Measurements from ENCODE around the gene WDR5B.
A peak's percentile ranks its signal among the peaks of the same experiment; 100 is the strongest.
"Not testable (repeated sequence)": the region's sequence is repeated elsewhere in the genome, so short reads cannot be mapped to it uniquely, and the experiment has no call there.

The WDR5B gene

DNA sequence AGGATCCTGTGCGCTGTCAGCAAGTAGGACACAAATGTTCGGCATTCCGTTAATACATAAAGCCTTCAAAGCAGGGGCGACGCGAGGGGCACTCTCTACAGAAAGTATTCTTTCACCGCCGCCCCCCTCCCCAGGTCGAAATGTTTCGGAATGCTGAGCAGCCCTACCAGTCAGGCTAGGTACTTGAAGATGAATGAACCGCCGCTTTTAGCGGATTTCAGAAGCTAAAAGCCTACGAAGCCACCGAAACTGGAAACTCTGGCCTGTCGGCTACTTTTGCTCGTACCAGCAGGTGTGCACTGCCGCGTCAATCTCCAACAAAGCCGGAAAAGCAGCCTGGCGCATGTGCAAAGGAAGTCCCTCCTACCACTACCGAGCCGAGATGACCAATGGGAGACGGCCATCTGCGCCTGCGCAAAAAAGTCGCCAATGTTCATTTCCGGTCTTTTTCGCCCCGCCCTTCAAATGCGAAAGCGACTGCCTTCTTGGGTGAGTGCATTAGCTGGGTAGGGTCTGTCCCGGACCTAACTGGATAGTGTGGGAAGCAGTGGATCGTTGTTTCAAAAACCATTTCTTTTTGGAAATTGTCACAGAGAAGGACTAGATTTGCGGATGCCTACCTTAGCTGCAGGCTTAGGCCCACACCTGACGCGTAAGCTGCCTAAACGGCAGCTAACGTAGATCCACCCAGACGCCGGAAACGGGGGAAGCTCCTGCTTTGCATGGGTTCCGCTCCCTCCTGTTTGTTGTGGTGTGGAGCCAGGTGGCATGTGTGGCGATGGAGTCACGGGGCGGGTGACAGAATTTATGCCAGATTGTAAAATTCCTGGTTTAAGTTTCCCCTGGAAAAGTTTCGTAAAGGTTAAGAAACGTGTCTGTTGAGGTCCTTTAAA is at the start of gene WDR5B:
TSS of gene WDR5B (minus strand) at position 301 of the 893 bp plus-strand sequence. CDS start 534 bp downstream, outside the sequence.
- H3K27ac Mint-ChIP-seq: peak within 1 kb of the TSS; percentile 99
- H3K4me3 Mint-ChIP-seq: peak within 1 kb of the TSS; percentile 99
- H3K9me3 Mint-ChIP-seq: no peaks in the 10 kb centered on the region
- DNase-seq (peak; percentile 98 to 99), ATAC-seq (peak; percentile 93)
- no peaks in the 10 kb centered on the region for H3K27me3 Mint-ChIP-seq
- peaks cover 63% of the 10 kb centered on the region for H3K4me1 Mint-ChIP-seq

DNA sequence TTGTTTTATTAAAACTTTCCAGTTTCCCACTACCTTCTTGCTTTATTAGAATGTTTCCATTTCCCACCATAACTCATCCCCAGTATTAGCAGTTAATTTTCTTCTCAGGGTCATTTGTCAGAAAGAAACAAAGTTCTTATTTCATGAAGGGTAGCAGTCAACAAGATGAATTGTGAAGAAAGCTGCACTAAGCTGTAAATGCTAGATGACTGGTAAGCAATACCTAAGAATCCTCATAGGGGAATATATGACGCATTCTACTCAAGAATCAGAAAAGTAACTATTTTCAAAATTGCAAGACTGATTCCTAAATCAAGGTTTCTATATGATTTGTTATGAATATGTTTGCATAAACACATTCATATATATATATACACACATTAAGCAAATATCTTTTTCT is 48.8 kb upstream of the WDR5B start:
- DNase-seq (no peak), ATAC-seq (no peak)
- Mint-ChIP-seq H3K27ac (no peak overlapping the region), H3K9me3 (no peaks in the 10 kb centered on the region), H3K4me3 (no peak overlapping the region), H3K4me1 (peaks cover 29% of the 10 kb centered on the region), H3K27me3 (no peaks in the 10 kb centered on the region)

DNA sequence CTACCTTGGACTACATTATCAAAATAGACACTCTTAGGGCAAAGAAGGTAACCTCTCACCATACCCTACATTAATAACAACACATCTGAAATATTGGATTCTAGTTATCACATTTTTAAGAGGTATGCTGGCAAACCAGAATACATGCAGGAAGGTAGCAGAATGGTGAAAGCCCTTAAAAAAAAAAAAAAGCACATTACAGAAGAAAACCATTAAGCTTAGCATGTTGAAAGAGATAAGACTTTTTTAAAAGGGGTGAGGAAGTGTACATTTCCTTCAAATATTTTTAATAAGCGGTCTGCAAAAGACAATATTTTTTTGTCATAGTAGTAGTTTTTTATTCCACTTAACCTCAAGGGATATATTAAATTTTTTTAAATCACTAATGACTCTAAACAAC is 46.5 kb upstream of the WDR5B start:
- no peaks in the 10 kb centered on the region for H3K9me3 Mint-ChIP-seq
- DNase-seq (no peak), ATAC-seq (no peak)
- H3K4me1 Mint-ChIP-seq: peaks cover 11% of the 10 kb centered on the region
- no peak overlapping the region for H3K27ac Mint-ChIP-seq
- H3K27me3 Mint-ChIP-seq: no peaks in the 10 kb centered on the region
- no peak overlapping the region for H3K4me3 Mint-ChIP-seq

DNA sequence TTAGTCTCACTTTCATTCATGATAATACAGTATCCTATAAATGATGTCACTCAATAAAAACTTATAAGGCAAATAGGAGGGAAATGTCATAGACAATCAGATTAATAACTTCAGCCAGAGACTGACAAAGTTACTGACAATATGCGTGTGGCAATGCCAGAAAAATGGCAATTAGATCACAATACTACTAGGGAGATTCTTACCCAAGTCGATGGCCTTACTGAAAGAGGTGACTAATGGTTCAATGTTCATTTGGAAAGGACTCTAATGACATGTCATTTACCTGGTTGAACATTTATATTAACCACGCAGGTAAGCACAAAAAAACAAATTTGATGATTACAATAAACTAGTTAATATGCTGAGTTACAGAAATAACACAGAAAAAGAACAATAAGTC is 45.9 kb upstream of the WDR5B start:
- Mint-ChIP-seq H3K9me3 (no peaks in the 10 kb centered on the region), H3K4me3 (no peak overlapping the region), H3K27me3 (no peaks in the 10 kb centered on the region), H3K27ac (no peak overlapping the region), H3K4me1 (peaks cover 11% of the 10 kb centered on the region)
- no peak for DNase-seq
- no peak for ATAC-seq

DNA sequence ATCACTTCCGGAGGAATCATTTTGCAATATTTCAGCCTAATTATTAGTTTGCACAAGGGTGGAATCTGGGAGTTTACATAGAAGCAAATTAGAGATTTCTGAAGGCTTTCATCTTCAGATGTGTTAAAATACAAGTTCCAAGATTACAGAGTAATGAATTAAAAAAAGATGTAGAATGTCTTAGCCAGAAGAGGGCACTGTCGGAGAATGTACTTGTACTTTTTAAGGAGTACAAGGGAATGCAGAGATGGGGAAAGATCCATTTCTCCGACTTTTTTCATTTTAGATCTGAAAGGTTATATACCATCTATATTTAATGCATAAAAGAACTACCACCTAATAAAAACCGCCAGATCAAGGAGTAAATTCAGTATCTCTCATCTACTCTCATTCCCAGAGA is 43.1 kb upstream of the WDR5B start:
- peaks cover 11% of the 10 kb centered on the region for H3K4me1 Mint-ChIP-seq
- H3K27ac Mint-ChIP-seq: peak overlapping the region in 1 of 2 donors; percentile 81
- ATAC-seq (no peak), DNase-seq (no peak)
- H3K27me3 Mint-ChIP-seq: no peaks in the 10 kb centered on the region
- H3K9me3 Mint-ChIP-seq: no peaks in the 10 kb centered on the region
- H3K4me3 Mint-ChIP-seq: no peak overlapping the region

DNA sequence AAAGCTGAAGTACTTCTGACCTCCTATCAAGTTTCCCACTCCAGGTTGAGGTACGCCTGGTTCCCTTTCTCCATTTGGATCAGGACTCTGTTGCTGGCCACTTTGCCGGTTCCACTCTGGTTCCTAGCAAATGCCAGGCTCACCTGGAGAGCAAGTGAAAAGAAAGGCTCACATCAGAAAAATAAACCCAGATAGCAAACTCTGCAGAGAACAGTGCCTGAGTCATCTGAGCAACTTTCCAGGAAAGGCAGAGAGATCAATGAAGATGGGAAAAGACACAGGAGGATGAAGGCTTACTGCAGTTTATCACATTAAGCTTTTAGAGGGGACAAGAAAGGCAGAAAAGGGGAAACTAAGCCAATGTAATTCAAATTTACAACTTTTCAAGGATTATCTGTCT is 41.8 kb upstream of the WDR5B start:
- H3K27ac Mint-ChIP-seq: peak overlapping the region in 1 of 2 donors; percentile 82
- no peak overlapping the region for H3K4me3 Mint-ChIP-seq
- no peak for DNase-seq
- no peaks in the 10 kb centered on the region for H3K27me3 Mint-ChIP-seq
- H3K9me3 Mint-ChIP-seq: no peaks in the 10 kb centered on the region
- no peak for ATAC-seq
- H3K4me1 Mint-ChIP-seq: peaks cover 11% of the 10 kb centered on the region

DNA sequence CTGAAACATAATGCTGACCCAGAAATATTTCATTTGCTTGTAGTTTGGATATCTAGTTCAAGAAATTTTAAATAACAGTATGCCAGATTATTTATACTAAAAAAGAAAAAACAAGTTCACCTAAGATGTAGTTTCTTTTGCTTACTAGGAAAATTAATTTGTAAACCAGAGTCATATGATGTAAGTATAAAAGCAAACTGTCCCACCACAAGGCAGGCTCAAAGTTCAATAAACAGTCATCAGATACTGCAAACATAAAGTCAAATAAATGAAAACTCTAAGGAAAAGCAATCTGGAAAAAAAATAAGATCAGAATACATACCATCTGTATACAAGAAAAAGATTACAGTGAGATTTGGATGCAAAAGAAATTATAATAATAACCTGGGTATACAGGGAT is 40.2 kb upstream of the WDR5B start:
- H3K27ac Mint-ChIP-seq: no peak overlapping the region
- peaks cover 5% of the 10 kb centered on the region for H3K4me1 Mint-ChIP-seq
- H3K27me3 Mint-ChIP-seq: no peaks in the 10 kb centered on the region
- DNase-seq (no peak), ATAC-seq (no peak)
- H3K9me3 Mint-ChIP-seq: no peaks in the 10 kb centered on the region
- no peak overlapping the region for H3K4me3 Mint-ChIP-seq

DNA sequence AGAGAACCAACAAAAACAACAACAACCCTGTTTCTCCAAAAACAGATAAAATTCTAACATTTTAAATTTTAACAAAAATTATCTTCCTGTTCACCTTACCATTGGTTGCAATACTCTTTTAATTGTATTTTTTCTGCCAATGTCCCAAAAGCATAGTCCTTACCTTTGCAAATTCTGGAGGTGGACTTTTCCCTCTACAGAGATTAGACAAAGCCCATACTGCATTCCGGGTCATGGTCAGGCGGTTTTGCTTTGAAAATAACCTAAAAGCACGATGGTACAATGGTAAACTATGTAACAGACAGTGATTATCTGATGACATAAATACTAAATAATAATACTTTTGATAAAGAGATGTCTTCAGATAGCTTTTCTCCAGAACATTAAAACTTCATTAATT is 35.5 kb upstream of the WDR5B start:
- DNase-seq: no peak
- Mint-ChIP-seq H3K9me3 (no peaks in the 10 kb centered on the region), H3K4me1 (no peaks in the 10 kb centered on the region), H3K4me3 (no peak overlapping the region), H3K27ac (no peak overlapping the region), H3K27me3 (no peaks in the 10 kb centered on the region)
- no peak for ATAC-seq

DNA sequence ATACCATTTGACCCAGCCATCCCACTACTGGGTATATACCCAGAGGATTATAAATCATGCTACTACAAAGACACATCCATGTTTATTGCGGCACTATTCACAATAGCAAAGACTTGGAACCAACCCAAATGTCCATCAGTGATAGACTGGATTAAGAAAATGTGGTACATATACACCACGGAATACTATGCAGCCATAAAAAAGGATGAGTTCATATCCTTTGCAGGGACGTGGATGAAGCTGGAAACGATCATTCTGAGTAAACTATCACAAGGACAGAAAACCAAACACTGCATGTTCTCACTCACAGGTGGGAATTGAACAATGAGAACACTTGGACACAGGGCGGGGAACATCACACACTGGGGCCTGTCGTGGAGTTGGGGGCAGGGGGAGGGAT is 32.4 kb upstream of the WDR5B start:
- H3K4me3 Mint-ChIP-seq, H3K4me1 Mint-ChIP-seq, H3K27ac Mint-ChIP-seq, H3K27me3 Mint-ChIP-seq, DNase-seq, H3K9me3 Mint-ChIP-seq, ATAC-seq: not testable (repeated sequence)

DNA sequence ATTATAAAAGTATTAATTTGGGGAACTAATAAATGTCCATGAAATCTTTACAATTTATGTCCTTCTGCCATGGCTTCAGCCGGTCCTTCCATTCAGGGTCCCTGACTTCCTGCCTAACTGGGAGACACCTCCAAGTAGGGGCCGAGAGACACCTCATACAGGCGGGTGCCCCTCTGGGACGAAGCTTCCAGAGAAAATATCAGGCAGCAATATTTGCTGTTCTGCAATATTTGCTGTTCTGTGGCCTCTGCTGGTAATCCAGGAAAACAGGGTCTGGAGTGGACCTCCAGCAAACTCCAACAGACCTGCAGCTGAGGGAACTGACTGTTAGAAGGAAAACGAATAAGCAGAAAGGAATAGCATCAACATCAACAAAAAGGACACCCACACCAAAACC is 28.6 kb upstream of the WDR5B start:
- not testable (repeated sequence) for H3K27me3 Mint-ChIP-seq, DNase-seq, H3K4me1 Mint-ChIP-seq, H3K9me3 Mint-ChIP-seq, H3K27ac Mint-ChIP-seq, ATAC-seq, H3K4me3 Mint-ChIP-seq

DNA sequence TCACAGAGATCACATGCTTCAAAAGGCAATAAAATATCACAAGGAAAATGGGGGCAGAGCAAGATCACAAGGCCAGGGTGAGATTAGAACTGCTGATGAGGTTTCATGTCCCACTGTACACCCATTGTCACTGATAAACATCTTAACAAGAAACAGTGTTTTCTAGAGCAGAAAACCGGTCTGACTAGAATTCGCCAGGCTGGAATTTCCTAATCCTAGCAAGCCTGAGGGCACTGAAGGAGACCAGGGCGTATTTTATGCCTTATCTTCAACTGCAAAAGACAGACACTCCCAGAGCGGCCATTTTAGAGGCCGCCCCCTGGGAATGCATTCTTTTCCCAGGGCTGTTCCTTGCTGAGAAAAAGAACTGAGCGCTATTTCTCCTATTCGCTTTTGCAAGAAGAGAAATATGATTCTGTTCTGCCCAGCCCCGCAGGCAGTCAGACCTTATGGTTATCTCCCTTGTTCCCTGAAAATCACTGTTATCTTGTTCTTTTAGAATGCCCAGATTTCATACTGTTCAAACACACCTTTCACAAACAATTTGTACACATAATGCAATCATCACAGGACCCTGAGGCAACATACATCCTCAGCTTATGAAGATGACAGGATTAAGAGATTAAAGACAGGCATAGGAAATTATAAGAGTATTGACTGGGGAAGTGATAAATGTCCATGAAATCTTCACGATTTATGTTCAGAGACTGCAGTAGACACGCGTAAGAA is 28.1 kb upstream of the WDR5B start:
- not testable (repeated sequence) for H3K27ac Mint-ChIP-seq, H3K9me3 Mint-ChIP-seq, H3K4me3 Mint-ChIP-seq, H3K27me3 Mint-ChIP-seq, ATAC-seq, DNase-seq, H3K4me1 Mint-ChIP-seq

DNA sequence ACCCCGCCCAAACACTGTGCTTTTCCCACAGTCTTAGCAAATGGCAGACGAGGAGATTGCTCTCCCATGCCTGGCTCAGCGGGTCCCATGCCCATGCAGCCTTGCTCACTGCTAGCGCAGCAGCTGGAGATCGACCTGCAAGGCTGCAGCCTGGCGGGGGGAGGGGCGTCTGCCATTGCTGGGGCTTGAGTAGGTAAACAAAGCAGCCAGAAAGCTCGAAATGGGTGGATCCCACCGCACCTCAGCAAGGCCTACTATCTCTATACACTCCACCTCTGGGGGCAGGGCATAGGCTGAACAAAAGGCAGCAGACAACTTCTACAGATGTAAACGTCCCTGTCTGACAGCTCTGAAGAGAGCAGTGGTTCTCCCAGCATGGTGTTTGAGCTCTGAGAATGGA is 27.2 kb upstream of the WDR5B start:
- Mint-ChIP-seq H3K27ac (peak overlapping the region in 1 of 2 donors; percentile 72), H3K4me1 (no peaks in the 10 kb centered on the region)

DNA sequence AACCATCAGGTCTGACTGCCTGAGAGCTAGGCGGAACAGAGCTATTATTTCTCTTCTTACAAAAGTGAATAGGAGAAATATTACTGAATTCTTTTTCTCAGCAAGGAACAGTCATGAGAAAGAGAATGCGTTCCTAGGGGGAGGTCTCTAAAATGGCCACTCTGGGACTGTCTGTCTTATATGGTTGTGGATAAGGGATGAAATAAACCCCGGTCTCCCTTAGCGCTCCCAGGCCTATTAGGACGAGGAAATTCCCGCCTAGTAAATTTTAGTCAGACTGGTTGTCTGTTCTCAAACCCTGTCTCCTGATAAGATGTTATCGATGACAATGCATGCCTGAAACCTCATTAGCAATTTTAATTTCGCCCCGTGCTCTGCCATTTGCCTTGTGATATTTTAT is 20.1 kb upstream of the WDR5B start:
- ATAC-seq (no peak), DNase-seq (no peak)
- Mint-ChIP-seq H3K9me3 (no peaks in the 10 kb centered on the region), H3K4me1 (no peaks in the 10 kb centered on the region), H3K27me3 (no peaks in the 10 kb centered on the region), H3K27ac (no peak overlapping the region), H3K4me3 (no peak overlapping the region)

More for the DNA sequence above, 27.2 kb upstream of the WDR5B start:
- H3K27me3 Mint-ChIP-seq: no peaks in the 10 kb centered on the region
- ATAC-seq: no peak
- H3K9me3 Mint-ChIP-seq: no peaks in the 10 kb centered on the region
- no peak for DNase-seq
- no peak overlapping the region for H3K4me3 Mint-ChIP-seq

DNA sequence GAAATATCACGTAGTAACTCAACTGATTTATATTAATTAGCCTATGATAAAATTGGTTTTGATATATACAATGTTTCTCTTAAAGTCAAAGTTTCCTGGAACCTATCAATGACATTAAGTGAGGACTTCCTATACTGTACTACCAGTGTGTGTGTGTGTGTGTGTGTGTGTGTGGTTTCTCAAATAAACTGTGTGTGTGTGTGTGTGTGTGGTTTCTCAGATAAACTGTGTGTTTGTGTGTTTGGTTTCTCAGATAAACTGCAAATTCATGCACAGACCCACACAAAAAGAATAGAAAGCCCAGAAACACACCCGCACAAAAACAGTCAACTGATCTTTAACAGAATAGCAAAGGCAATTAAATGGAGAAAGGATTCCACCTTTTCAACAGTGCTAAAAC is 14.5 kb upstream of the WDR5B start:
- Mint-ChIP-seq H3K4me3 (no peak overlapping the region), H3K27me3 (no peaks in the 10 kb centered on the region), H3K27ac (no peak overlapping the region), H3K4me1 (peaks cover 19% of the 10 kb centered on the region), H3K9me3 (no peaks in the 10 kb centered on the region)
- ATAC-seq (no peak), DNase-seq (no peak)

DNA sequence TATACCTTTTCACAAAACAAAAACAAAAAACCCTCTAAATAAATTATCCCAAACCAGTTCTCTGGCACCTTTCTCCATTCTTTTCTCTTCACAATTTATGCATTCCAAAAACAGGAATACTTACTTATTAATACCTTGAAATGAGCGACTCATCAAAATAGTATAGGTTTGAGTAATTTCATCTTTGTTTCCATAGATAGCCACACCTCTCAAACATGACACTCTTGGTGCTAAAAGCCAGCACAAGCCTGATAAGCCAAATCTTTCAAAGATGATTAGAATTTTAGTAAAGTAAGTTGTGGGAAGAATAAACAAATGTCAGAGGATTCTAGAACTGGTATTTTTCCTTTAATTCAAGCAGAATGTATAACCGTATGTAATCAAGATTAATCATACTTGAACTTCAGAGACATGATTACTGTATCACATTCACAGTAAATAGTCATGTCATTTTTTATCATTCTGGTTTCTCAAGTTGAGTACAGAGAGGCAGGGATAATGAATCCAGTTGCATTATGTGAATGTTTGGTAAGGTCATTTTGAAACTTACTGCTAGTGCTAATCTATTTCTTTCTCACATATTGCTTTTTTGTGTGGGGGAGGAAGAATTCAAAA is 12.1 kb upstream of the WDR5B start:
- peak overlapping the region in 1 of 2 donors; percentile 13 for H3K4me3 Mint-ChIP-seq

DNA sequence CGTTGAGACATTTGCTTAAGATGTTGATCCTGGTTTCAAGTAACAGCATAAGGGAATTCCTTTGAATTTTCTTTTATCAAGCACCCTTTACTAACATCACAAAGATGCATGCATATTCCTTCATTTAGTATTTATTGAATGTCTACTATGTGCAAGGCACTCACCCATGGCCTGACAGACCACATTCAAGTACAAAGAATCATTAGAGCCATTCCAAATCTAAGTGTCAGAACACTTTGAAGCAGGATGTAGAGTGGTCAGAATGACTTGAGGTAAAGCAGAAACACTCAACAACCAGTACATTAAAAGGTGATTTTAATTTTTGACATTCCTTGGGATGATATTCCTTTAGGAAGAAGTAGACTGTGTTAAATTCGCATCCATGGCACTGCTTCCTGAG is 6.0 kb upstream of the WDR5B start:
- Mint-ChIP-seq H3K27me3 (no peaks in the 10 kb centered on the region), H3K9me3 (no peaks in the 10 kb centered on the region), H3K4me1 (peaks cover 20% of the 10 kb centered on the region)

More for the DNA sequence above, 12.1 kb upstream of the WDR5B start:
- Mint-ChIP-seq H3K27me3 (no peaks in the 10 kb centered on the region), H3K4me1 (peaks cover 27% of the 10 kb centered on the region), H3K27ac (peak overlapping the region; percentile 30 to 69), H3K9me3 (no peaks in the 10 kb centered on the region)
- ATAC-seq (peak; percentile 91), DNase-seq (no peak)

More for the DNA sequence above, 6.0 kb upstream of the WDR5B start:
- Mint-ChIP-seq H3K27ac (no peak overlapping the region), H3K4me3 (no peak overlapping the region)
- no peak for DNase-seq
- no peak for ATAC-seq

Measured in stimulated activated naive CD8-positive, alpha-beta T cell treated with anti-CD3 and anti-CD28 coated beads, Interleukin-15, amount 100 ng/mL, for 72 hours (primary cell).